GM12801 (cell line): ENCODE measurements around the gene RHBDL2.

Experiments used
- CTCF ChIP-seq: IDR thresholded peaks from one replicate; pipeline ENCODE4 v1.5.1; 2011; ENCODE audit warnings: control low read depth; ENCODE audit not compliant: insufficient read length; ENCODE audit errors: extremely low read depth

The RHBDL2 gene

GRCh38 chr1:38888423-38889333, 53.0 kb downstream of the RHBDL2 start:
- TF ChIP-seq CTCF = no peak

DNA sequence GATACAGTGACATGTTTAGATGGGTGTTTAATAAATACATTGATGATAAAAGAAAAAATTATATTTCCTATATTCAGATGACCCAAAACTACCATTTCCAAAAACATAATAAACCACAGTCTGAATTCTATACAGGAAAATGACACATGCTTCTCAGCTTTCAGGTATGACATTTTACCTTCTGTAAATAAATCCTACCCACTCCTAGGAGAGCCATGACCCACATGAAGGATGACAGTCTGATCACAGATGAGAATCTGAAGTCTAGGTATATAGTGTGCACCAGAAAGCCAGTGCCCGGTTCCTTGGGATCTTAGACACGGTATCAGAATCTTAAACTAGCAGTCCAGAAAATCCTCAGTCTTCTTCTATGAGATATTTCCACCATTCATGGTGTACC, 56.5 kb downstream of the RHBDL2 start:
- no peak for TF ChIP-seq CTCF

- no peak for TF ChIP-seq CTCF
Measured at GRCh38 chr1:38881487-38881886, 60.1 kb downstream of the RHBDL2 start, which contains the start of gene GJA9. Gene GJA9 (minus strand): TSS chr1:38881587. CDS start chr1:38876098, 5,489 bp downstream.

- TF ChIP-seq CTCF = no peak
Measured at GRCh38 chr1:38875811-38876210, 65.8 kb downstream of the RHBDL2 start.

DNA sequence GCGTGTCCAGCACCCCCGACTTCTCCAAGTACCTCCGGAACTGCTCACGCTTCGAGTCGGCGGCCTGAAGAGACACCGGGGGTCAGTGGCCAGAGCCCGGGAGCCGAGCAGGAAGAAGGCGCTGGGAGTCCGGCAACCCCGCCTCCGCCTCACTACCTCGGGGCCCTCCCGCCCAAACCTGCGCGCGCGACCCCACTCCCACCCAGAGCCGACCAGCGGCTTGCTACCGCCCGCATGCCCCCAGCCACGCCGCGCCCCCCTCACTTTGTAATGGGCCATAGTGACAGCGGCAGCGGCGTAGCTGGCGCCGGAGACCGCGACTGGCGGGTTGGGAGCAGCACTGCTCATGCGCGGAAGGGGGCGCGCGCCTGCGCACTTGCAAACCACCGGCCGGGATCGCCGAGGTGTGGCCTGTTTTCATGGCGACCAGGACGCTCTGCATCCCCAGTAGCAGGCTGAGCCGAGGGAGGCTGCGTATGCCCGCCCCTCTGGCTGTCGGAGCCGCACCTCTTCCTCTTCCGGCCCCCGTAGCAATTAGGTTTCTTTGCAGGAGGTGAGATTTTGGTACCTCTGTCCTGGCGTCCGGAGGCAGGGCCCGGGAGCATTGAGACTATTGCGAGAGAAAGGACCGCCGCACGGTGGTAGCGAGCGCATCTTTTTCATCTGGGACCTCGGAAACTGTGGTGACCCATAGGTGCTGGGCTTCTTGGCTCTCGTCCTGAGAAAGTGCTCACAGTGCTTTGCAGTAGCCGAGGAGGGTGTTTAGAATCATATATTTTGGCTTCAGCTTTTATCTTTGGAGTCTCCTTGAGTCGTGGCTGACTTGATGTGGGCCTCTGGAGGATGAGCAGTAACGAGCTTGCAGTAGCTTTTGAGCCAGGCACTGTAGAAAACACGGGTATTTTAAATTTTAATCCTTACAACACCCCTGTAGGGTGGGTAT, 68.3 kb downstream of the RHBDL2 start, which contains the start of gene MYCBP:
Gene MYCBP (minus strand): TSS at position 322 of the 943 bp plus-strand sequence. CDS start 43 bp downstream, at position 279.
- no peak for TF ChIP-seq CTCF

DNA sequence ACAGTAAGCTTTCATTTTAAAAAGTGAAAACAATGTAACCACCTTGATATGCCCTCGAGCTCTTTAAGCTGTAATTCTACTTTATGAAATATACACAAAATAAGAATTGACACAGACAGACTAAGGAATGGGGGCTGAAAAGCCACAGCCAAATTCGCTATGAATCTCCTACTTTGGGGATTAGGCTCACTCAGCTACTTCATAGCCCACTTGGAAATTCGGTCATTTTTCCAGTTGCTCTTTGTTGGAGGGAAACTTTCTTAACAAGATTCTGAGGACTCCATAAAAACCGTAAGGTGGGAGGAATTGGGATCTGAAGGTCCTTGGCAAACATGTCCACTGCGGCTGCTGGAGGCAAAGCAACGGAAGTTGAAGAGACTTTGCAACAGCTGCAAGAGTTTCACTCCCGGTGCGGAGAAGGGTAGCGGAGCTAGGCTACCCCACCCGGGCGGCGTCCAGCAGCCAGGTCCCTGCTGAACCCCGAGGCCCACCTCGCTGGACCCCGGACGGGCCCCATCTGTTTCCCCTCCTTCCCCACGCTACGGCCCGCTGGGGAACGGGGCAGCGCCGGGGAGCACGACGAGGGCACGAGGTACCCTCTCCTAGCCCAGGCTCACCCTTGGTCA, 69.1 kb downstream of the RHBDL2 start:
- TF ChIP-seq CTCF = no peak
